H9 (cell line): Measurements from ENCODE around the gene CARD8. TPM values are rescaled to one million over a fixed set of nuclear protein-coding genes. Genes with fewer than 3 reads are reported as not detected.

ENCODE experiments used
- DNase-seq: peaks from one replicate; pipeline ENCODE4 v3.0.0-alpha.2; 2017
- H2AFZ ChIP-seq: one replicate; pipeline ENCODE4 v1.6.1; 2013; ENCODE audit warnings: mild to moderate bottlenecking, low read length, control low read depth, moderate library complexity
- H2AK5ac ChIP-seq: 2 replicates; pipeline ENCODE4 v1.6.1; 2013; ENCODE audit warnings: low read length, control low read depth, mixed read lengths; ENCODE audit not compliant: insufficient read length
- H2BK120ac ChIP-seq: one replicate; pipeline ENCODE4 v1.6.1; 2013; ENCODE audit warnings: low read depth, mild to moderate bottlenecking, low read length, control low read depth, inconsistent platforms; ENCODE audit not compliant: poor library complexity, severe bottlenecking
- H2BK12ac ChIP-seq: 2 replicates; pipeline ENCODE4 v1.6.1; 2013; ENCODE audit warnings: low read length, control low read depth, mixed read lengths, low read depth; ENCODE audit not compliant: insufficient read length
- H2BK15ac ChIP-seq: 2 replicates; pipeline ENCODE4 v1.6.1; 2013; ENCODE audit warnings: low read depth, low read length, control low read depth
- H2BK20ac ChIP-seq: one replicate; pipeline ENCODE4 v1.6.1; 2013; ENCODE audit warnings: low read depth, mild to moderate bottlenecking, low read length, control low read depth, inconsistent platforms; ENCODE audit not compliant: poor library complexity, severe bottlenecking
- H2BK5ac ChIP-seq: 2 replicates; pipeline ENCODE4 v1.6.1; 2013; ENCODE audit warnings: low read length, control low read depth, mixed read lengths; ENCODE audit not compliant: insufficient read length
- H3K14ac ChIP-seq: 2 replicates; pipeline ENCODE4 v1.6.1; 2013; ENCODE audit warnings: low read length, control low read depth; ENCODE audit not compliant: insufficient read depth
- H3K18ac ChIP-seq: 2 replicates; pipeline ENCODE4 v1.6.1; 2013; ENCODE audit warnings: low read depth, mild to moderate bottlenecking, mixed read lengths, low read length, control low read depth; ENCODE audit not compliant: insufficient read length
- H3K23ac ChIP-seq: 2 replicates; pipeline ENCODE4 v1.6.1; 2013; ENCODE audit warnings: low read length, control low read depth, mixed read lengths, low read depth; ENCODE audit not compliant: insufficient read length
- H3K23me2 ChIP-seq: 2 replicates; pipeline ENCODE4 v1.6.1; 2013; ENCODE audit warnings: low read depth, mild to moderate bottlenecking, mixed read lengths, low read length, control low read depth; ENCODE audit not compliant: insufficient read length, poor library complexity, severe bottlenecking
- H3K27ac ChIP-seq: 2 replicates; pipeline ENCODE4 v1.5.1; 2013; ENCODE audit warnings: low read length, control low read depth, mixed read lengths, low read depth; ENCODE audit not compliant: insufficient read length
- H3K27me3 ChIP-seq: 2 replicates; pipeline ENCODE4 v1.6.1; 2013; ENCODE audit warnings: low read length, control low read depth, inconsistent platforms; ENCODE audit not compliant: insufficient read depth
- H3K4ac ChIP-seq: 2 replicates; pipeline ENCODE4 v1.6.1; 2013; ENCODE audit warnings: low read depth, mild to moderate bottlenecking, control low read depth, inconsistent platforms, low read length, moderate library complexity
- H3K4me1 ChIP-seq: 2 replicates; pipeline ENCODE4 v1.6.1; 2013; ENCODE audit warnings: low read length, control low read depth, inconsistent platforms; ENCODE audit not compliant: insufficient read depth
- H3K4me2 ChIP-seq: 2 replicates; pipeline ENCODE4 v1.6.1; 2013; ENCODE audit warnings: low read length, control low read depth, mixed read lengths; ENCODE audit not compliant: insufficient read length, insufficient read depth
- H3K56ac ChIP-seq: 2 replicates; pipeline ENCODE4 v1.6.1; 2013; ENCODE audit warnings: low read depth, mild to moderate bottlenecking, mixed read lengths, low read length, control low read depth; ENCODE audit not compliant: insufficient read length
- H3K79me1 ChIP-seq: 2 replicates; pipeline ENCODE4 v1.6.1; 2013; ENCODE audit warnings: low read depth, mild to moderate bottlenecking, moderate library complexity, low read length, control low read depth, inconsistent platforms; ENCODE audit not compliant: insufficient read depth, poor library complexity, severe bottlenecking
- H3K79me2 ChIP-seq: 2 replicates; pipeline ENCODE4 v1.6.1; 2013; ENCODE audit warnings: low read length, control low read depth, inconsistent platforms; ENCODE audit not compliant: insufficient read depth
- H3K9ac ChIP-seq: 2 replicates; pipeline ENCODE4 v1.6.1; 2013; ENCODE audit warnings: low read length, control low read depth, mixed read lengths; ENCODE audit not compliant: insufficient read length; ENCODE audit errors: extremely low read depth
- H3K9me3 ChIP-seq: one replicate; pipeline ENCODE4 v1.6.1; 2013; ENCODE audit warnings: low read depth, low read length, inconsistent platforms; ENCODE audit not compliant: control insufficient read depth
- H3T11ph ChIP-seq: one replicate; pipeline ENCODE4 v1.6.1; 2013; ENCODE audit warnings: mild to moderate bottlenecking, low read length, control low read depth, inconsistent platforms
- H4K20me1 ChIP-seq: one replicate; pipeline ENCODE4 v1.6.1; 2013; ENCODE audit not compliant: control insufficient read depth, insufficient read length, insufficient read depth
- H4K5ac ChIP-seq: 2 replicates; pipeline ENCODE4 v1.6.1; 2013; ENCODE audit warnings: low read depth, mild to moderate bottlenecking, mixed read lengths, low read length, control low read depth; ENCODE audit not compliant: insufficient read length
- H4K8ac ChIP-seq: replicated peaks from 2 replicates; pipeline ENCODE4 v1.6.1; 2013; ENCODE audit warnings: low read length, control low read depth, mixed read lengths, low read depth; ENCODE audit not compliant: insufficient read length
- H4K91ac ChIP-seq: 2 replicates; pipeline ENCODE4 v1.6.1; 2013; ENCODE audit warnings: low read depth, mild to moderate bottlenecking, moderate library complexity, mixed read lengths, low read length, control low read depth; ENCODE audit not compliant: insufficient read length
- H3K27ac Mint-ChIP-seq, 3 experiments: 2 replicates in 2 of 3; 3 replicates in 1 of 3; pipeline ENCODE4 v1.8.0; 2020 to 2021; ENCODE audit warnings: mixed read lengths in 3 of 3, mild to moderate bottlenecking in 1 of 3, moderate library complexity in 1 of 3
- H3K27me3 Mint-ChIP-seq: 2 replicates; pipeline ENCODE4 v1.8.0; 2021; ENCODE audit warnings: low read depth, mild to moderate bottlenecking, moderate library complexity, mixed read lengths
- H3K36me3 Mint-ChIP-seq, 3 experiments: 2 replicates in 2 of 3; 3 replicates in 1 of 3; pipeline ENCODE4 v1.8.0; 2020 to 2021; ENCODE audit warnings: low read depth in 3 of 3, mixed read lengths in 3 of 3; ENCODE audit not compliant: insufficient read depth in 1 of 3
- H3K4me1 Mint-ChIP-seq, 2 experiments: 2 replicates each; pipeline ENCODE4 v1.8.0; 2020; ENCODE audit warnings: mixed read lengths in 2 of 2
- H3K4me3 Mint-ChIP-seq, 2 experiments: 2 replicates in 1 of 2; 3 replicates in 1 of 2; pipeline ENCODE4 v1.8.0; 2020 to 2021; ENCODE audit warnings: mild to moderate bottlenecking in 2 of 2, mixed read lengths in 2 of 2, moderate library complexity in 1 of 2
- H3K9me3 Mint-ChIP-seq, 2 experiments: 2 replicates in 1 of 2; 3 replicates in 1 of 2; pipeline ENCODE4 v1.8.0; 2020; ENCODE audit warnings: mild to moderate bottlenecking in 2 of 2, mixed read lengths in 2 of 2, moderate library complexity in 1 of 2
- CTCF ChIP-seq: fragments of 200-600 bp; sonication (generic); conservative IDR thresholded peaks from 3 replicates; pipeline ENCODE4 v1.8.0; 2021; ENCODE audit warnings: antibody characterized with exemption, mild to moderate bottlenecking
- WGBS: extraction: QIAGEN DNeasy Blood & Tissue Kit; methylation state at CpG from one replicate; pipeline ENCODE4 v1.1.7; 2013; ENCODE audit warnings: missing lambda C conversion rate, low lambda C conversion rate, mixed read lengths; ENCODE audit not compliant: insufficient read length; ENCODE audit errors: extremely low coverage; 5-methylcytosine and 5-hydroxymethylcytosine counted together
- total RNA-seq: library from RNA; stranded (reverse); gene quantifications from 2 replicates; pipeline ENCODE4 v1.2.1, GENCODE V29; 2021

CARD8 gene
- total RNA-seq, 1 experiment from 2014 or later: 21.0 TPM

- H3K9me3 Mint-ChIP-seq: peaks cover 2 to 9% of the 10 kb centered on the region in 2 experiments; a peak in 2 of 5 replicates
- no peaks in the 10 kb centered on the region for H3K79me2 ChIP-seq
Observed at GRCh38 chr19:48230555-48231129, 25.1 kb downstream of the CARD8 start.

More at GRCh38 chr19:48230555-48231129, 25.1 kb downstream of the CARD8 start:
- Histone ChIP-seq H2AFZ (no peak overlapping the region), H3K14ac (no peak overlapping the region), H4K20me1 (no peaks in the 10 kb centered on the region), H3K27ac (no peak overlapping the region), H3K23ac (no peak overlapping the region), H4K5ac (no peak overlapping the region), H3K4me1 (no peaks in the 10 kb centered on the region), H3K9ac (no peak overlapping the region), H3K4me2 (no peak overlapping the region), H3T11ph (no peak overlapping the region), H2BK20ac (no peak overlapping the region), H2AK5ac (no peak overlapping the region), H3K79me1 (no peaks in the 10 kb centered on the region), H3K27me3 (no peaks in the 10 kb centered on the region), H3K18ac (no peak overlapping the region), H4K8ac (no peak overlapping the region), H3K56ac (no peak overlapping the region), H2BK15ac (no peak overlapping the region), H2BK120ac (no peak overlapping the region), H3K23me2 (no peaks in the 10 kb centered on the region), H4K91ac (no peak overlapping the region), H2BK12ac (no peak overlapping the region), H3K4ac (no peak overlapping the region), H2BK5ac (no peak overlapping the region), H3K9me3 (no peaks in the 10 kb centered on the region)
- H3K4me3 Mint-ChIP-seq: no peak overlapping the region
- no peak overlapping the region for H3K27ac Mint-ChIP-seq
- DNase-seq: no peak
- no peak for TF ChIP-seq CTCF
- H3K4me1 Mint-ChIP-seq: no peaks in the 10 kb centered on the region
- H3K36me3 Mint-ChIP-seq: peaks cover 13 to 40% (median 39%) of the 10 kb centered on the region in 3 experiments
- WGBS: no CpG with 5 or more reads among the region's 19 CpGs
- no peaks in the 10 kb centered on the region for H3K27me3 Mint-ChIP-seq
